ENCODE results near the gene ABCA9.

- TF ChIP-seq CTCF (IDR thresholded peaks at IDR 0.05; ENCODE audit: insufficient read depth, low read length, poor library complexity, severe bottlenecking): no peak
- TF ChIP-seq EZH2phosphoT487 (conservative IDR thresholded peaks at IDR 0.05; ENCODE audit: low read length): no peak
Measured at GRCh38 chr17:69012895-69013805, 47.6 kb downstream of the ABCA9 start.

Measured in SU-DHL-6 (cell line).